ENCODE results near the gene ZHX3.

GRCh38 chr20:41309817-41310216 is 7.7 kb downstream of the ZHX3 start:
- TF ChIP-seq CTCF (IDR thresholded peaks at IDR 0.05; ENCODE audit: low read depth, low read length) (no peak), MAX (IDR thresholded peaks at IDR 0.05; ENCODE audit: low read depth, low read length) (no peak), POLR2A (IDR thresholded peaks at IDR 0.05; ENCODE audit: extremely low read depth, insufficient read length) (no peak)
